ENCODE results near the gene CPTP. TPM values are rescaled to one million over a fixed set of nuclear protein-coding genes. Genes with fewer than 3 reads are reported as not detected.

CPTP gene
- total RNA-seq, 1 experiment from 2014 or later = 14.0 TPM

DNA sequence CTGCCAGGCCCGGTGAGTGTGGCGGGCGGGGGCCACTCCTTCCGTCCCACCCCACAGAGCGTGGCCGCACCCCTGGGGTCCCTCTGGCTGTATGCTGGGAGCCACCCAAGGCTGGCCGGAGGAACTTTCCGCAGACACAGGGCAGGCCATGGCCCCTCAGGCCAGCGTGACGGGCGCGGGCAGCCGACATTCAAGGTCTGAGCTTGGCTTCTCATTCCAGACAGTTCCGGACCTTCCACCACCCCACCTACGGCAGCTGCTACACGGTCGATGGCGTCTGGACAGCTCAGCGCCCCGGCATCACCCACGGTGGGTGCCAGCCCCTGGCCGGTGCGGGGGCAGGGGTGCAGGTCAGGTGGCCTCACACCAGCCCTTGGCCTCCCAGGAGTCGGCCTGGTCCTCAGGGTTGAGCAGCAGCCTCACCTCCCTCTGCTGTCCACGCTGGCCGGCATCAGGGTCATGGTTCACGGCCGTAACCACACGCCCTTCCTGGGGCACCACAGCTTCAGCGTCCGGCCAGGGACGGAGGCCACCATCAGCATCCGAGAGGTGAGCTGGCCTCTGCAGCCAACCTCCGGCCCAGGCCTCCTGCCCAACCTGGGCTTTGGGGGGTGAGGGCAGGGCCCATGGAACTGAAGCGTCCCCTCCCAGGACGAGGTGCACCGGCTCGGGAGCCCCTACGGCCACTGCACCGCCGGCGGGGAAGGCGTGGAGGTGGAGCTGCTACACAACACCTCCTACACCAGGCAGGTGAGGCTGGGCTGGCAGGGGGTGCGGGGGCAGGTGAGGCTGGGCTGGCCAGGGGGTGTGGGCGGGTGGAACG lies 37.1 kb upstream of the CPTP start:
- no peaks in the 10 kb centered on the region for H3K27me3 ChIP-seq (ENCODE audit: insufficient read depth, low read length)
- H3K4me2 ChIP-seq (ENCODE audit: insufficient read depth, insufficient read length, low read length) = no peak overlapping the region
- H3K4me3 Mint-ChIP-seq = no peak overlapping the region
- H3K36me3 Mint-ChIP-seq (ENCODE audit: insufficient read depth in 1 of 3, low read depth in 3 of 3) = no peaks in the 10 kb centered on the region
- no peak overlapping the region for H3K56ac ChIP-seq (ENCODE audit: insufficient read length, low read depth, low read length)
- H3K27me3 Mint-ChIP-seq (ENCODE audit: low read depth) = peaks cover 4% of the 10 kb centered on the region
- no peak overlapping the region for H2BK12ac ChIP-seq (ENCODE audit: insufficient read length, low read depth, low read length)
- H2BK5ac ChIP-seq (ENCODE audit: insufficient read length, low read length) = no peak overlapping the region
- no peak overlapping the region; the same call in 1 of the 2 replicates for H3K14ac ChIP-seq (ENCODE audit: insufficient read depth, low read length)
- no peak overlapping the region for H2AK5ac ChIP-seq (ENCODE audit: insufficient read length, low read length)
- no peak overlapping the region for H3K23ac ChIP-seq (ENCODE audit: insufficient read length, low read depth, low read length)
- peak overlapping the region; percentile 37 for H4K5ac ChIP-seq (ENCODE audit: insufficient read length, low read depth, low read length)
- no peak overlapping the region for H2BK15ac ChIP-seq (ENCODE audit: low read depth, low read length)
- TF ChIP-seq, protein P1, sequence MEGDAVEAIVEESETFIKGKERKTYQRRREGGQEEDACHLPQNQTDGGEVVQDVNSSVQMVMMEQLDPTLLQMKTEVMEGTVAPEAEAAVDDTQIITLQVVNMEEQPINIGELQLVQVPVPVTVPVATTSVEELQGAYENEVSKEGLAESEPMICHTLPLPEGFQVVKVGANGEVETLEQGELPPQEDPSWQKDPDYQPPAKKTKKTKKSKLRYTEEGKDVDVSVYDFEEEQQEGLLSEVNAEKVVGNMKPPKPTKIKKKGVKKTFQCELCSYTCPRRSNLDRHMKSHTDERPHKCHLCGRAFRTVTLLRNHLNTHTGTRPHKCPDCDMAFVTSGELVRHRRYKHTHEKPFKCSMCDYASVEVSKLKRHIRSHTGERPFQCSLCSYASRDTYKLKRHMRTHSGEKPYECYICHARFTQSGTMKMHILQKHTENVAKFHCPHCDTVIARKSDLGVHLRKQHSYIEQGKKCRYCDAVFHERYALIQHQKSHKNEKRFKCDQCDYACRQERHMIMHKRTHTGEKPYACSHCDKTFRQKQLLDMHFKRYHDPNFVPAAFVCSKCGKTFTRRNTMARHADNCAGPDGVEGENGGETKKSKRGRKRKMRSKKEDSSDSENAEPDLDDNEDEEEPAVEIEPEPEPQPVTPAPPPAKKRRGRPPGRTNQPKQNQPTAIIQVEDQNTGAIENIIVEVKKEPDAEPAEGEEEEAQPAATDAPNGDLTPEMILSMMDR (conservative IDR thresholded peaks at IDR 0.05) = no peak
- H3K4me1 ChIP-seq (ENCODE audit: insufficient read depth, low read length) = no peaks in the 10 kb centered on the region
- H3K18ac ChIP-seq (ENCODE audit: insufficient read length, low read depth, low read length) = peak overlapping the region; percentile 31
- no peak overlapping the region for H4K8ac ChIP-seq (replicated peaks; ENCODE audit: insufficient read length, low read depth, low read length)
- peaks cover 2 to 10% of the 10 kb centered on the region in 2 experiments; a peak in 3 of 5 replicates for H3K9me3 Mint-ChIP-seq
- no peak overlapping the region for H3K27ac Mint-ChIP-seq
- no peak overlapping the region for H3K4ac ChIP-seq (ENCODE audit: low read depth, low read length)
- no peak overlapping the region for H3K27ac ChIP-seq (ENCODE audit: insufficient read length, low read depth, low read length)
- H3K9ac ChIP-seq (ENCODE audit: extremely low read depth, insufficient read length, low read length) = no peak overlapping the region
- H3K23me2 ChIP-seq (ENCODE audit: insufficient read length, low read depth, low read length, poor library complexity, severe bottlenecking) = no peaks in the 10 kb centered on the region
- H2BK20ac ChIP-seq (ENCODE audit: low read depth, low read length, poor library complexity, severe bottlenecking) = no peak overlapping the region
- no peaks in the 10 kb centered on the region for H3K79me1 ChIP-seq (ENCODE audit: insufficient read depth, low read depth, low read length, poor library complexity, severe bottlenecking)
- no peaks in the 10 kb centered on the region for H4K20me1 ChIP-seq (ENCODE audit: control insufficient read depth, insufficient read depth, insufficient read length)
- DNase-seq = no peak
- no peak overlapping the region for H2BK120ac ChIP-seq (ENCODE audit: low read depth, low read length, poor library complexity, severe bottlenecking)
- H3T11ph ChIP-seq (ENCODE audit: low read length) = no peak overlapping the region
- no CpG with 5 or more reads among the region's 46 CpGs for WGBS (ENCODE audit: extremely low coverage, insufficient read length, low lambda C conversion rate)
- no peaks in the 10 kb centered on the region for H3K9me3 ChIP-seq (ENCODE audit: control insufficient read depth, low read depth, low read length)
- no peaks in the 10 kb centered on the region for H3K79me2 ChIP-seq (ENCODE audit: insufficient read depth, low read length)
- no peak overlapping the region for H2AFZ ChIP-seq (ENCODE audit: low read length)
- H3K4me1 Mint-ChIP-seq = peaks cover 0 to 14% of the 10 kb centered on the region in 2 experiments; a peak in 2 of 4 replicates
- no peak overlapping the region for H4K91ac ChIP-seq (ENCODE audit: insufficient read length, low read depth, low read length)
